GM06990 (cell line): ENCODE results near the gene PRDM5.

Experiments
- DNase-seq: peaks from one replicate; pipeline ENCODE4 v3.0.0-alpha.2; 2011; ENCODE audit not compliant: insufficient read length; ENCODE audit errors: extremely low read depth
- H3K27me3 ChIP-seq: replicated peaks from 2 replicates; pipeline ENCODE4 v1.6.0; 2011; ENCODE audit warnings: low read length; ENCODE audit not compliant: control insufficient read depth, insufficient read depth
- H3K36me3 ChIP-seq: 2 replicates; pipeline ENCODE4 v1.5.1; 2011; ENCODE audit warnings: low read length; ENCODE audit not compliant: control insufficient read depth, insufficient read depth
- H3K4me3 ChIP-seq: replicated peaks from 2 replicates; pipeline ENCODE4 v1.5.1; 2011; ENCODE audit warnings: low read depth, mild to moderate bottlenecking, control low read depth, low read length
- TF ChIP-seq, protein P1 (sequence below): IDR thresholded peaks from 2 replicates; pipeline ENCODE4 v1.5.1; 2011; ENCODE audit warnings: low read length, control low read depth, mild to moderate bottlenecking, inconsistent platforms; ENCODE audit not compliant: insufficient read depth, poor library complexity, severe bottlenecking

Gene PRDM5

DNA sequence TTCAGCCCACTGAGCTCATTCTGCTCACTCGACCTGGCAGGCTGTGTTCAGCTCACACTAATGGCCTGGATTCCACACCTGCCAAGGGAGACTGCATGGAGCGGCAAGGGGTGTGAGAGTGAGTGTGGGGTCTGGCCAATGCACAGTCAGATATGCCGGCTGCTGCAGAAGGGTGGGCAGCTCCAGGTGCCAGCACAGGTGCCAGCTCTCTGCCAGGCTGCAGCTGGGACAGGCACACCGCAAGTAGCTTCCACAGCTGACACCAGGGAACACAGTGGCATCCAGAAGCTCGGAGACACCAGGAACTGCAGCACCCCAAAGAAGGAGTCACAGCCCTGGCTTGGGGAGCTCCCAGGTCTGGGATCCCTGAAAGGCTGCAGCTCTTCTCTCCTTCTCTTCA lies 83.7 kb downstream of the PRDM5 start:
- H3K36me3 ChIP-seq = no peaks in the 10 kb centered on the region
- no peak for DNase-seq
- no peak overlapping the region for H3K4me3 ChIP-seq
- H3K27me3 ChIP-seq = no peaks in the 10 kb centered on the region
- TF ChIP-seq, protein P1, sequence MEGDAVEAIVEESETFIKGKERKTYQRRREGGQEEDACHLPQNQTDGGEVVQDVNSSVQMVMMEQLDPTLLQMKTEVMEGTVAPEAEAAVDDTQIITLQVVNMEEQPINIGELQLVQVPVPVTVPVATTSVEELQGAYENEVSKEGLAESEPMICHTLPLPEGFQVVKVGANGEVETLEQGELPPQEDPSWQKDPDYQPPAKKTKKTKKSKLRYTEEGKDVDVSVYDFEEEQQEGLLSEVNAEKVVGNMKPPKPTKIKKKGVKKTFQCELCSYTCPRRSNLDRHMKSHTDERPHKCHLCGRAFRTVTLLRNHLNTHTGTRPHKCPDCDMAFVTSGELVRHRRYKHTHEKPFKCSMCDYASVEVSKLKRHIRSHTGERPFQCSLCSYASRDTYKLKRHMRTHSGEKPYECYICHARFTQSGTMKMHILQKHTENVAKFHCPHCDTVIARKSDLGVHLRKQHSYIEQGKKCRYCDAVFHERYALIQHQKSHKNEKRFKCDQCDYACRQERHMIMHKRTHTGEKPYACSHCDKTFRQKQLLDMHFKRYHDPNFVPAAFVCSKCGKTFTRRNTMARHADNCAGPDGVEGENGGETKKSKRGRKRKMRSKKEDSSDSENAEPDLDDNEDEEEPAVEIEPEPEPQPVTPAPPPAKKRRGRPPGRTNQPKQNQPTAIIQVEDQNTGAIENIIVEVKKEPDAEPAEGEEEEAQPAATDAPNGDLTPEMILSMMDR = no peak

DNA sequence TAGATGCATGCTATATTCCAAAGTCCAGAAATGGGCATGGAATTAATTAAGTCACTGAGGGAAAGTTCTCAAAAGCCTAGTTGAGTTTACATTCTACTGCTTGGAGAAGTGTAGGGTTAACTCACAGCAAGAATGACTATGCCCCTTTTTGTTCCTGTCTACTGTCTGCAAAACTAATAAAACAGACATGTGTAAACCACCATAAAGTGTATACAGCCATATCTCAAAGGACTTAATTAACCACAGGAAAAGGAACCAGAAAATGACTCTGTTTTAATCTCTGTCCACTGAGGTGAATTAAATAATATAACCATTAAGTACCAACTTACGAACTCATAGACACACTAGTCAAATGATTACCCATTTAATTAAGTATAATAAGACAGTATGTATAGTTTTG lies 84.9 kb downstream of the PRDM5 start:
- TF ChIP-seq, protein P1 = no peak
- DNase-seq = no peak
- no peaks in the 10 kb centered on the region for H3K36me3 ChIP-seq

DNA sequence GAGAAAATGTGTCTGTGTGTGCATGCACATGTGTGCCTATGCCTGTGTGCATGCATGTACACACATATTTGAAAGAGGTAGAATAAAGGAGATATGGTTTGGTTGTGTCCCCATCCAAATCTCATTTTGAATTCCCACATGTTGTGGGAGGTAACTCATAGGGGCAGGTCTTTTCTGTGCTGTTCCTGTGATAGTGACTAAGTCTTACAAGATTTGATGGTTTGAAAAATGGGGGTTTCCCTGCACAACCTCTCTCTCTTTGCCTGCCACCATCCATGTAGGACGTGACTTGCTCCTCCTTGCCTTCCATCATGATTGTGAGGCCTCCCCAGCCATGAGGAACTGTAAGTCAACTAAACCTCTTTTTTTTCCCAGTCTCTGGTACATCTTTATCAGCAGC lies 87.2 kb downstream of the PRDM5 start:
- no peak overlapping the region for H3K4me3 ChIP-seq
- H3K36me3 ChIP-seq = no peaks in the 10 kb centered on the region
- TF ChIP-seq, protein P1 = no peak
- H3K27me3 ChIP-seq = no peaks in the 10 kb centered on the region
- no peak for DNase-seq

More for the DNA sequence above, 84.9 kb downstream of the PRDM5 start:
- no peak overlapping the region for H3K4me3 ChIP-seq
- H3K27me3 ChIP-seq = no peaks in the 10 kb centered on the region

DNA sequence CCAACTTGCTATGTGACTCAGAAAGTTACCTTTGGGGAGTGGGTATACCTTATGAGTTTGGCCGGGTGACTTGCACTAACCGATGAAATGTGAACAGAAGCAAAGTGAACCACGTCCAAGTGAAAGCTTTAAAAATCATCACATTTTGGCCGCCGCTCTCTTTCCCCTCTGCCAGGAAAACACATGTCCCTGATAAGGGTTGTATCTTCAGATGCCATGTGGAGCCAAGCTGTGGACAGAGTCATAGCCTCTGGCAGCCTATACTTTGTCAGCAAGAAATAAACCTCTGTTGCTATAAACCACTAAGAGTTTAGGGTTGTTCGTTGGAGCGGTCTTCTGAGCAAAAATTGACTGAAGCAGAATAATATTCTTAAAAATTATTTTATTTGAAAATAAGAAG lies 92.3 kb downstream of the PRDM5 start:
- Histone ChIP-seq H3K4me3 (no peak overlapping the region), H3K27me3 (no peaks in the 10 kb centered on the region; the same call in 1 of the 2 replicates), H3K36me3 (no peaks in the 10 kb centered on the region)
- no peak for DNase-seq
- TF ChIP-seq, protein P1 = no peak

DNA sequence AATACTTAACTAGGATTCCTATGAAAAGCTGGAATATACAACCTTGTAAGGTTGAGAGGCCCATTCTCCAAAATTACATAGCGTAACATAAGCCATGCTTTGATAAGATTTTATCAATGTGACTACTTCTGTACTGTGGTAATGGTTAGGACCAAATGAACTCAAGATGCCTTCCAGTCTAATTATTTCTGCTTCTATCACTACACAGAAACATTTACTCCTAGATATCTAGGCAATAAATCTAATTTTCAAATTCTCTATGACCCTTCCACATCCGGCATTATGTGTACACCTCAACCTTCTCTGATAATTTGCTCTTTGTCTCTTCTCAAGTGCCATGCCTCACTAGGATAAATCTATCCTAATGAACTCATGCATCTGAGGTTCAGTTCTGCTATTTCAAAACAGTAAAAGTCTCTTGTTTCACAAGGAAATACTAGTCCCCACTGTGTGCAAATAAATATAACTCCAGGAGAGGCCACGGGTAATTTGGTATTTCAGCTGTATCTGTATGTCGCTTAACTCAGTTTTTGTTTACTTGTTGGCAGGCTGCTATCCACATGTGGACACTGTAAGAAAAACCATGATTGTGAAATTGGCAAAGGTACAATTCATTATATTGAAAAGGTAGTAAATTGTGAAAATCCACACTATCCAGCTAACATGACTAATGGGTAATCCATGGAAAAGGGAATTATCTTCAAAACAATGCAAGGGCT lies 93.3 kb downstream of the PRDM5 start:
- TF ChIP-seq, protein P1 = no peak
- Histone ChIP-seq H3K36me3 (no peaks in the 10 kb centered on the region), H3K4me3 (no peak overlapping the region), H3K27me3 (no peaks in the 10 kb centered on the region; the same call in 1 of the 2 replicates)
- no peak for DNase-seq
